ENCODE results near the gene TMC6.

- TF ChIP-seq CTCF (IDR thresholded peaks at IDR 0.05) (no peak), GATA2 (CRISPR knock-in tag; IDR thresholded peaks at IDR 0.05) (no peak), RCOR1 (IDR thresholded peaks at IDR 0.05; ENCODE audit: low read length) (no peak)
Observed at GRCh38 chr17:78129351-78130089, 965 bp upstream of the TMC6 start.

All from SK-N-SH (cell line).